H1 (cell line): ENCODE data around the gene MORN4. TPM values are rescaled to one million over a fixed set of nuclear protein-coding genes. Genes with fewer than 3 reads are reported as not detected.

Experiments used
- CTCF ChIA-PET: fragments of 300-600 bp; sonication (Branson Sonifier 250); formaldehyde crosslinking; loops from one replicate; lab custom pipeline; 2021; ENCODE audit not compliant: partially characterized antibody; lab: Charles Lee
- POLR2A ChIA-PET: fragments of 300-600 bp; sonication (Branson Sonifier 250); formaldehyde crosslinking; loops from one replicate; lab custom pipeline; 2021; ENCODE audit warnings: inconsistent platforms; ENCODE audit not compliant: partially characterized antibody; lab: Charles Lee
- DNase-seq, 2 experiments: peaks; one replicate each; pipeline versions ENCODE4 v3.0.0 to v3.0.0-alpha.2; 2010 to 2022; ENCODE audit warnings: low spot score in 2 of 2, low read depth in 1 of 2, mixed read lengths in 1 of 2
- FAIRE-seq: peaks from 2 replicates; lab custom pipeline; 2011; peaks lifted over from hg19 to GRCh38; lab: Jason Lieb, UNC
- H2AFZ ChIP-seq: 2 replicates; pipeline ENCODE4 v1.8.1; 2012; ENCODE audit warnings: low read length, inconsistent platforms
- H2AK5ac ChIP-seq: 2 replicates; pipeline ENCODE4 v1.6.1; 2013; ENCODE audit warnings: low read depth, low read length
- H2BK120ac ChIP-seq: replicated peaks from 2 replicates; pipeline ENCODE3; 2013; ENCODE audit warnings: low read depth, low read length, inconsistent platforms
- H2BK12ac ChIP-seq: 2 replicates; pipeline ENCODE4 v1.6.1; 2013; ENCODE audit warnings: low read depth, low read length
- H2BK15ac ChIP-seq: 2 replicates; pipeline ENCODE4 v1.6.1; 2013; ENCODE audit warnings: low read length
- H2BK20ac ChIP-seq: 2 replicates; pipeline ENCODE4 v1.6.1; 2013; ENCODE audit warnings: low read length
- H2BK5ac ChIP-seq: 2 replicates; pipeline ENCODE4 v1.6.1; 2013; ENCODE audit warnings: low read depth, low read length
- H3K14ac ChIP-seq: 2 replicates; pipeline ENCODE4 v1.6.1; 2013; ENCODE audit warnings: inconsistent platforms; ENCODE audit not compliant: insufficient read length
- H3K18ac ChIP-seq: 2 replicates; pipeline ENCODE4 v1.6.1; 2013; ENCODE audit warnings: low read length; ENCODE audit errors: extremely low read depth
- H3K23ac ChIP-seq: 2 replicates; pipeline ENCODE4 v1.6.1; 2013; ENCODE audit warnings: inconsistent platforms; ENCODE audit not compliant: insufficient read length
- H3K23me2 ChIP-seq: 2 replicates; pipeline ENCODE4 v1.6.1; 2013; ENCODE audit warnings: low read depth, low read length
- H3K27ac ChIP-seq: 2 replicates; pipeline ENCODE4 v1.6.1; 2011; ENCODE audit warnings: low read depth, low read length, inconsistent platforms
- H3K27me3 ChIP-seq, 4 experiments: replicated peaks in 1 of 4; 1 replicate in 1 of 4; 2 replicates in 3 of 4; pipeline versions ENCODE4 v1.6.1 to v1.8.1; 2011 to 2013; ENCODE audit warnings: low read length in 3 of 4, mild to moderate bottlenecking in 3 of 4, inconsistent platforms in 2 of 4, mixed read lengths in 2 of 4, moderate library complexity in 1 of 4; ENCODE audit not compliant: control insufficient read depth in 3 of 4, insufficient read depth in 3 of 4; ENCODE audit errors: extremely low read depth in 1 of 4
- H3K36me3 ChIP-seq, 4 experiments: 2 replicates each; pipeline versions ENCODE4 v1.6.1 to v1.8.1; 2011 to 2013; ENCODE audit warnings: mild to moderate bottlenecking in 4 of 4, low read length in 3 of 4, moderate library complexity in 2 of 4, control low read depth in 1 of 4, inconsistent platforms in 1 of 4; ENCODE audit not compliant: insufficient read depth in 4 of 4, control insufficient read depth in 2 of 4
- H3K4ac ChIP-seq: replicated peaks from 2 replicates; pipeline ENCODE3; 2013; ENCODE audit warnings: low read length, low read depth, mixed read lengths, inconsistent platforms; ENCODE audit not compliant: insufficient read length
- H3K4me1 ChIP-seq, 4 experiments: replicated peaks in 1 of 4; 1 replicate in 1 of 4; 2 replicates in 3 of 4; pipeline versions ENCODE4 v1.6.1 to v1.8.1; 2011 to 2013; ENCODE audit warnings: low read length in 3 of 4, inconsistent platforms in 2 of 4, mixed read lengths in 1 of 4; ENCODE audit not compliant: insufficient read depth in 4 of 4, control insufficient read depth in 3 of 4
- H3K4me2 ChIP-seq, 2 experiments: 2 replicates each; pipeline versions ENCODE4 v1.6.1 to v1.8.1; 2011 to 2013; ENCODE audit warnings: low read depth in 2 of 2, low read length in 2 of 2, control low read depth in 1 of 2, inconsistent platforms in 1 of 2, mild to moderate bottlenecking in 1 of 2; ENCODE audit not compliant: insufficient read depth in 1 of 2
- H3K4me3 ChIP-seq, 4 experiments: fragments of 200-600, 300-600 bp in 1 of 4; sonication (generic), shearing (Covaris generic), sonication (Bioruptor Twin) in 1 of 4; 2 replicates each; pipeline versions ENCODE4 v1.5.1 to v1.8.1; 2011 to 2016; ENCODE audit warnings: low read length in 4 of 4, low read depth in 3 of 4, control low read depth in 2 of 4, inconsistent platforms in 2 of 4, mild to moderate bottlenecking in 2 of 4, mixed read lengths in 1 of 4, moderate library complexity in 1 of 4; ENCODE audit not compliant: insufficient read depth in 2 of 4; ENCODE audit errors: extremely low read depth in 1 of 4
- H3K56ac ChIP-seq: replicated peaks from 2 replicates; pipeline ENCODE3; 2013; ENCODE audit warnings: low read depth, mild to moderate bottlenecking, mixed read lengths, low read length, inconsistent platforms; ENCODE audit not compliant: insufficient read length
- H3K79me1 ChIP-seq: 2 replicates; pipeline ENCODE4 v1.6.1; 2013; ENCODE audit warnings: low read depth, low read length, control low read depth
- H3K79me2 ChIP-seq, 2 experiments: 2 replicates each; pipeline versions ENCODE4 v1.6.1 to v1.8.1; 2012 to 2013; ENCODE audit warnings: low read length in 2 of 2, mild to moderate bottlenecking in 2 of 2, inconsistent platforms in 1 of 2; ENCODE audit not compliant: insufficient read depth in 2 of 2, control insufficient read depth in 1 of 2
- H3K9ac ChIP-seq, 4 experiments: replicated peaks in 1 of 4; 1 replicate in 1 of 4; 2 replicates in 3 of 4; pipeline versions ENCODE4 v1.6.1 to v1.8.1; 2011 to 2013; ENCODE audit warnings: low read depth in 3 of 4, low read length in 3 of 4, control low read depth in 2 of 4, mild to moderate bottlenecking in 2 of 4, moderate library complexity in 2 of 4, inconsistent platforms in 1 of 4; ENCODE audit errors: extremely low read depth in 1 of 4
- H3K9me3 ChIP-seq, 2 experiments: 2 replicates each; pipeline versions ENCODE4 v1.6.1 to v1.8.1; 2012 to 2013; ENCODE audit warnings: mild to moderate bottlenecking in 2 of 2, moderate library complexity in 2 of 2, control low read depth in 1 of 2, inconsistent platforms in 1 of 2, low read depth in 1 of 2, low read length in 1 of 2, mixed read lengths in 1 of 2; ENCODE audit not compliant: insufficient read depth in 2 of 2
- H4K20me1 ChIP-seq, 2 experiments: replicated peaks in 1 of 2; 2 replicates each; pipeline versions ENCODE3 to v1.8.1; 2011 to 2013; ENCODE audit warnings: inconsistent platforms in 2 of 2, low read length in 2 of 2, mild to moderate bottlenecking in 1 of 2; ENCODE audit not compliant: insufficient read depth in 2 of 2, control insufficient read depth in 1 of 2
- H4K5ac ChIP-seq: 2 replicates; pipeline ENCODE4 v1.6.1; 2013; ENCODE audit warnings: low read length, low read depth, mixed read lengths, inconsistent platforms; ENCODE audit not compliant: insufficient read length
- H4K8ac ChIP-seq: 2 replicates; pipeline ENCODE4 v1.8.0; 2013; ENCODE audit warnings: mild to moderate bottlenecking, moderate library complexity, low read length, inconsistent platforms; ENCODE audit not compliant: insufficient read depth; ENCODE audit errors: extremely low read depth
- H4K91ac ChIP-seq: replicated peaks from 2 replicates; pipeline ENCODE3; 2013; ENCODE audit warnings: low read length, mixed read lengths, inconsistent platforms; ENCODE audit not compliant: insufficient read length
- BRCA1 ChIP-seq: IDR thresholded peaks from 2 replicates; pipeline ENCODE4 v1.6.1; 2012; ENCODE audit warnings: low read depth, low read length, improper control_type of control experiment
- CEBPB ChIP-seq: IDR thresholded peaks from 2 replicates; pipeline ENCODE4 v1.6.1; 2012; ENCODE audit warnings: low read depth, low read length
- GTF2F1 ChIP-seq: IDR thresholded peaks from 2 replicates; pipeline ENCODE4 v1.6.1; 2012; ENCODE audit warnings: low read depth, low read length, improper control_type of control experiment, borderline replicate concordance
- KDM5A ChIP-seq: fragments of 200-600 bp; IDR thresholded peaks from 2 replicates; pipeline ENCODE4 v1.7.1; 2012; ENCODE audit warnings: mild to moderate bottlenecking, low read length, inconsistent platforms, mixed read lengths
- MAFK ChIP-seq: IDR thresholded peaks from 2 replicates; pipeline ENCODE4 v1.6.1; 2012; ENCODE audit warnings: low read depth, mild to moderate bottlenecking, improper control_type of control experiment, low read length
- PHF8 ChIP-seq: fragments of 200-600 bp; sonication (generic); conservative IDR thresholded peaks from 2 replicates; pipeline ENCODE4 v1.7.1; 2012; ENCODE audit warnings: low read depth, mild to moderate bottlenecking, inconsistent platforms, low read length, moderate library complexity
- TAF1 ChIP-seq: IDR thresholded peaks from 2 replicates; pipeline ENCODE4 v1.6.1; 2011; ENCODE audit warnings: mild to moderate bottlenecking, low read depth, low read length
- TEAD4 ChIP-seq: IDR thresholded peaks from 2 replicates; pipeline ENCODE4 v1.6.1; 2012; ENCODE audit warnings: low read depth, low read length, inconsistent platforms, mixed read lengths
- WGBS, 2 experiments: shearing (Covaris generic) in 1 of 2; methylation state at CpG; one replicate each; pipeline versions ENCODE4 v1.1.6 to v1.1.7; 2013 to 2015; ENCODE audit warnings: low lambda C conversion rate in 2 of 2, mixed read lengths in 2 of 2, inconsistent platforms in 1 of 2, low coverage in 1 of 2, missing lambda C conversion rate in 1 of 2; ENCODE audit not compliant: insufficient replicate concordance in 2 of 2, insufficient coverage in 1 of 2, insufficient read length in 1 of 2; ENCODE audit errors: extremely low coverage in 1 of 2, missing lambda C conversion rate in 1 of 2; 5-methylcytosine and 5-hydroxymethylcytosine counted together
- polyA plus RNA-seq, 7 experiments: library from polyadenylated mRNA; depleted of rRNA in 3 of 7; stranded (reverse) in 5 of 7; unstranded in 2 of 7; fragments of >200 nt in 5 of 7; fragments of 200-250 nt in 2 of 7; gene quantifications; 1 replicate in 5 of 7; 2 replicates in 1 of 7; 4 replicates in 1 of 7; pipeline versions ENCODE4 v1.2.1 to v1.2.3, GENCODE V29; 2011 to 2013; ENCODE audit warnings: missing spikeins in 2 of 7, mixed read lengths in 2 of 7
- total RNA-seq: library from RNA; stranded (reverse); fragmentation: NEBNext Ultra II Directional; extraction: Animal tissue kit (Norgen Biotek cat#: 25700); gene quantifications from 2 replicates; pipeline ENCODE4 v1.2.1, GENCODE V29; 2021
- TF ChIP-seq, protein P1 (sequence below), 3 experiments: IDR thresholded peaks; 1 replicate in 2 of 3; 2 replicates in 1 of 3; pipeline versions ENCODE4 v1.5.1 to v1.6.1; 2011; ENCODE audit warnings: low read length in 3 of 3, mild to moderate bottlenecking in 3 of 3, inconsistent platforms in 2 of 3, low read depth in 1 of 3, moderate library complexity in 1 of 3; ENCODE audit not compliant: insufficient read depth in 1 of 3; ENCODE audit errors: control extremely low read depth in 1 of 3
- TF ChIP-seq, protein P2 (sequence below): IDR thresholded peaks from 2 replicates; pipeline ENCODE4 v1.6.1; 2012; ENCODE audit warnings: low read length, inconsistent platforms

Gene MORN4
- total and polyA plus RNA-seq, 2 of the 8 experiments (the other 6 are each of a cell fraction or from before 2014, with no cell fraction given): 13.6 to 22.0 TPM

DNA sequence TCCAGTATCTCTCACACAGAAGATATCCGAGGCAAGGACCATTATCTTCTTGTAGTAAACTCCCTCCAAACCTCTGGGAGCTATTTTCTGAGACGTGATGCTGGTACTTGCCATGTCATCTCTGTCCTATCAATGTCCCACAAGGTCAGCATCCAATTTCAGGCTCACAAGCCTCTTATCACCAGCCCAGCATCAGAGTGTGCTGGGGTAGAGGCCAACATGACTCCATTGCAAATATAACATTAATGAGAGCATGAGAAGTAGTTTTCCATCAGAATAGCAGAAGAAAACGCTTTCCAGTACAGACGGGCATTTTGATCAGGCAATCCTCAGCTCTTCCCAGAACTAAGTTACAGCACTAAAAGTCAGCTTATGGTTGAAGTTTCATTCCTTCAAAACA is 5.6 kb downstream of the MORN4 start:
- H3K18ac ChIP-seq: no peak overlapping the region
- no peak overlapping the region for H4K5ac ChIP-seq
- no peak overlapping the region for H3K14ac ChIP-seq
- H2BK5ac ChIP-seq: no peak overlapping the region
- H3K79me2 ChIP-seq: peaks cover 0 to 11% of the 10 kb centered on the region in 2 experiments; a peak in 2 of 4 replicates
- ChIA-PET POLR2A (interaction anchor here (0.6 to 1.3 kb wide), 2 partner anchors 10 to 51 kb away, joined by 4 to 5 read pairs; no protein-coding TSS in a partner anchor), CTCF (interaction anchor here (1.4 to 1.6 kb wide), 2 partner anchors 11 to 55 kb away, joined by 3 to 6 read pairs; partner anchors contain the start of gene ANKRD2)
- no peak overlapping the region for H3K9ac ChIP-seq
- no peak overlapping the region for H4K91ac ChIP-seq
- no peaks in the 10 kb centered on the region for H3K36me3 ChIP-seq
- H2BK12ac ChIP-seq: no peak overlapping the region
- H3K4me2 ChIP-seq: no peak overlapping the region
- H2BK15ac ChIP-seq: no peak overlapping the region
- no peaks in the 10 kb centered on the region for H4K20me1 ChIP-seq
- WGBS, 2 experiments: 87% methylated on average over 4 of the region's 4 CpGs; no CpG with 5 or more reads in 1 of the 2 experiments
- no peak overlapping the region for H2BK20ac ChIP-seq
- H3K56ac ChIP-seq: no peak overlapping the region
- H3K23ac ChIP-seq: no peak overlapping the region
- H3K27ac ChIP-seq: no peak overlapping the region
- no peaks in the 10 kb centered on the region for H3K4me1 ChIP-seq
- no peaks in the 10 kb centered on the region for H3K79me1 ChIP-seq
- DNase-seq (no peak), FAIRE-seq (no peak)
- H3K9me3 ChIP-seq: no peaks in the 10 kb centered on the region
- H3K4ac ChIP-seq: no peak overlapping the region
- no peak overlapping the region for H2AFZ ChIP-seq
- no peak overlapping the region for H4K8ac ChIP-seq
- H2BK120ac ChIP-seq: no peak overlapping the region
- H3K4me3 ChIP-seq: no peak overlapping the region
- H2AK5ac ChIP-seq: no peak overlapping the region
- no peaks in the 10 kb centered on the region; the same call in 1 of the 2 replicates for H3K23me2 ChIP-seq
- H3K27me3 ChIP-seq: no peaks in the 10 kb centered on the region
- TF ChIP-seq MAFK (no peak), TAF1 (no peak), CEBPB (no peak), GTF2F1 (no peak), BRCA1 (no peak), PHF8 (no peak), KDM5A (no peak), TEAD4 (no peak)
- TF ChIP-seq, protein P1, sequence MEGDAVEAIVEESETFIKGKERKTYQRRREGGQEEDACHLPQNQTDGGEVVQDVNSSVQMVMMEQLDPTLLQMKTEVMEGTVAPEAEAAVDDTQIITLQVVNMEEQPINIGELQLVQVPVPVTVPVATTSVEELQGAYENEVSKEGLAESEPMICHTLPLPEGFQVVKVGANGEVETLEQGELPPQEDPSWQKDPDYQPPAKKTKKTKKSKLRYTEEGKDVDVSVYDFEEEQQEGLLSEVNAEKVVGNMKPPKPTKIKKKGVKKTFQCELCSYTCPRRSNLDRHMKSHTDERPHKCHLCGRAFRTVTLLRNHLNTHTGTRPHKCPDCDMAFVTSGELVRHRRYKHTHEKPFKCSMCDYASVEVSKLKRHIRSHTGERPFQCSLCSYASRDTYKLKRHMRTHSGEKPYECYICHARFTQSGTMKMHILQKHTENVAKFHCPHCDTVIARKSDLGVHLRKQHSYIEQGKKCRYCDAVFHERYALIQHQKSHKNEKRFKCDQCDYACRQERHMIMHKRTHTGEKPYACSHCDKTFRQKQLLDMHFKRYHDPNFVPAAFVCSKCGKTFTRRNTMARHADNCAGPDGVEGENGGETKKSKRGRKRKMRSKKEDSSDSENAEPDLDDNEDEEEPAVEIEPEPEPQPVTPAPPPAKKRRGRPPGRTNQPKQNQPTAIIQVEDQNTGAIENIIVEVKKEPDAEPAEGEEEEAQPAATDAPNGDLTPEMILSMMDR (IDR thresholded peaks at IDR 0.05; ENCODE audit: control extremely low read depth in 1 of 3, insufficient read depth in 1 of 3, low read depth in 1 of 3, low read length in 3 of 3): no peak
- TF ChIP-seq, protein P2, sequence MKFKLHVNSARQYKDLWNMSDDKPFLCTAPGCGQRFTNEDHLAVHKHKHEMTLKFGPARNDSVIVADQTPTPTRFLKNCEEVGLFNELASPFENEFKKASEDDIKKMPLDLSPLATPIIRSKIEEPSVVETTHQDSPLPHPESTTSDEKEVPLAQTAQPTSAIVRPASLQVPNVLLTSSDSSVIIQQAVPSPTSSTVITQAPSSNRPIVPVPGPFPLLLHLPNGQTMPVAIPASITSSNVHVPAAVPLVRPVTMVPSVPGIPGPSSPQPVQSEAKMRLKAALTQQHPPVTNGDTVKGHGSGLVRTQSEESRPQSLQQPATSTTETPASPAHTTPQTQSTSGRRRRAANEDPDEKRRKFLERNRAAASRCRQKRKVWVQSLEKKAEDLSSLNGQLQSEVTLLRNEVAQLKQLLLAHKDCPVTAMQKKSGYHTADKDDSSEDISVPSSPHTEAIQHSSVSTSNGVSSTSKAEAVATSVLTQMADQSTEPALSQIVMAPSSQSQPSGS: no peak
